NCI-H1092 treated with DMSO at 0.1 percent for 48 hours (cell line): Measurements from ENCODE around the gene SAMD4A.

Source experiments
- DNase-seq: peaks from one replicate; lab custom pipeline; 2025; lab: John Stamatoyannopoulos, UW

The SAMD4A gene

DNA sequence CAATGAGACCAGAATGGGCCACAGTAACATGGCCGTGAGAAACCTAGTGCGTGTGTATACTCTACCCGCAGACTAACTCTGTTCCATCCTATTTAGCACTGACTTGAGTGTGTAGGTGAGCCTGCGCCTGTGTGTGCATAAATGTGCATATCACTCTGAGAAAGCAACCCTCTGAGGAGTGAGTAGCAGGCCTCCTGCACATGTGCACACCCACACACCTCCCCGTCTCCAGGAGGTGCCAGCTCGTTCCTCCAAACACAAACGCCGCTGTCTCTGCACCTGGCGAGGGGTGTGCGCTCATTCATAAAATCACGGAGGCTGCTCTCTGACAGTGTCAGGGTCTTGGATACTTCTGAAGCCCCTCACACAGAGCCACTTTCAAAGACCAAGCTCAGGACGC is 196.8 kb downstream of the SAMD4A start:
- no peak for DNase-seq

GRCh38 chr14:54766276-54767138 is 199.6 kb downstream of the SAMD4A start:
- no peak for DNase-seq

DNA sequence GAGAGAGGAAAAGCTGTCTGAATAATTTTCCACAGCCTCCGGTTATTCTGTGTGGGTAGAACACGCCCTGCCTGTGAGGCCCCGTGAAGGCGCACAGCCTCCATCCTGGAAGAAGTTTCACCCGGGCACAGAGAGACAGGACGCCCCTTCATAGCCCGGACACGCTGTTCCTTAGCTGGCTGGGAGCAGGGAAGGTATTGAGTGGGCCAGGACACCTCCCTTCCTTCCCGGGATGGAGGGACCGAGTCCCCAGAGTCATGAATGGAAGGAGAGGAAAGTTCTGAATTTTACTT is 200.2 kb downstream of the SAMD4A start:
- DNase-seq = no peak

DNA sequence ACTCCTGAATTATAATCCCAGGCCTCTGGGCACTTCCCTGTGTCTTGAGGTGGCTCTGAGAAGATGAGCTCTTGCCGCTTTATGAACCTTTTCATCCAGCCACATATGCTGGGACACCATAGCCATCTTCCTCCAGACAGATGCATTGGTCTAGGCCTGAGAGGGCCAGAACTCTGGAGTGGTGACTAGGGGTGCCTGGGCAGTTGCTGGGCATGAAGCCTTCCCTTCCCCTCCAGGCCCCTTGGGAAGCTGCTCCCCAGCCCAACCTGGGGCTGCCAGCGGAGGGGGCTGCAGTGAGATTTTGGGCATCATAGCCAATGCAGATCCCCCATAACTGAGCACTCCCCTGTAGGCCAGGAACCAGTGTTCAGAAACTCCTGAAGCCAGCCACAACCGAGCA is 200.5 kb downstream of the SAMD4A start:
- no peak for DNase-seq

GRCh38 chr14:54768501-54769129 is 201.7 kb downstream of the SAMD4A start:
- DNase-seq = no peak

DNA sequence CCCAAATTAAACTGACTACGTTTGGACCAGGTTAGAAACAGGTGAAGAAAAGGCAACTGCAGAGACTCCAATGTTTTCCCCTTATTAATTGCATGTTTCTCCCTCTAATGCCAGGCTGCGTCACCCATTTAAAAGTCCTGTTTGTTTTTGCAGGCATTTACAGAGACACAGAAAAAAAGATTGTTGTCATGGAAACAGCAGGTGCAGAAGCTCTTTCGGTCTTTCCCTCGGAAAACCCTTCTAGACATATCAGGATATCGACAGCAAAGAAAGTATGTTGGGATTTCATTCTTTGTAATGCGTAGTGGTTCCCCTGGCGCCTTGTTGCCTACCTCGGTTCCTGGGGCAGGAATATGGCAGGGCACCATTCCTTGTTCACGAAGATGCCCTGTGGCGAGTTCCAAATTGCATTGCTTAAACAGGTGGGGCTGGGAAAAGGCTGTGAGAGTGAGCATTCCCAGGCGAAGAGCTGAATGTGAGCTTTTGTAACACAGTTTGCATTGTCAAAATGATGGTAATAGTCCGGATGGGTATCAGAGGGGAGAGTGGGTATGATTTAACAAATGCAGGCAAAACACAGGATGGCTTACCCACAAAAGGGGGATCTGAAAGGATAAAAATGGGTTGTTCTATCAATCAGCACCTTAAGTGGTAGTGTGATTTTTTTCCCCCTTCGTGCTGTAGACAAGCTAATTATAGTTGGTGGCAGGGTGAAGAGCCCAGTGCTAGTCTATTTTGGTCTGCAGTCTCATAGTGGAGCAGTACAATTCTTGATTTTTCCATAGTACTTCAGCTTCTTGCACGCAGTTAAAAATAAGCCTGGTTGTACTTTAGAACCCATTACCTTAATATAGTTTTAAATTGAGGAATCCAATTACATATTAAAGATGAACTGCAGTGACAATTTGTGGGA is 203.3 kb downstream of the SAMD4A start:
- DNase-seq = peak; percentile 16

DNA sequence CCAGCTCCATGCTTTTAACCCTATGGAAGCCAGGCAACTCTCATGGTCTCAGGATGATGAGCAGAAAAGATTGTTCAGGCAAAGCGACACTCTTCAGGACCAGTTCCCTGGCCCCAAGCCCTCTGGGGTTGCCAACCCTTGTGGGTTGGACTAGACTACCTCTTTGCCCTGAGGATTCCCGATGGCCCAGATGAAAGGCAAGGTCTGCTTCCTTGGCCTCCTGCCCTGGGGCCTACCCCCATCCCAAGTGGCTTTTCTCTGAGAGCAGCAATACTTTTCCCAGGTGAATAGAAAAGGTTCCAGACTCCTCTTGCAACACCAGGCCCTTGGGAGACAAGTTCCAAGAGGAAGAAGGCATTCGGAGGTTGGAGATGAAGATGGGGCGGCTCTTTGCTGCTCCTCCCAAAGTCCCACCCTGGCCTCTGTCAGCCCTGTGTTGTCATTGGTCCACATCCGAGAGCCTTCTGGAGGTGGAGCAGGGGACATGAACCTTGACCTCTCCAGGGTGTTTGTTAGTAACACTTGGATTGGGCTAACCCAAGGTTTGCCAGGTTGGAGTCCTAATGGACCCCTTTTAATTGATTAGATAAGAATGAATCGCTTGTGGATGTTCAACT is 204.6 kb downstream of the SAMD4A start:
- no peak for DNase-seq

- DNase-seq = no peak
Observed at GRCh38 chr14:54772451-54772881, 205.5 kb downstream of the SAMD4A start.

DNA sequence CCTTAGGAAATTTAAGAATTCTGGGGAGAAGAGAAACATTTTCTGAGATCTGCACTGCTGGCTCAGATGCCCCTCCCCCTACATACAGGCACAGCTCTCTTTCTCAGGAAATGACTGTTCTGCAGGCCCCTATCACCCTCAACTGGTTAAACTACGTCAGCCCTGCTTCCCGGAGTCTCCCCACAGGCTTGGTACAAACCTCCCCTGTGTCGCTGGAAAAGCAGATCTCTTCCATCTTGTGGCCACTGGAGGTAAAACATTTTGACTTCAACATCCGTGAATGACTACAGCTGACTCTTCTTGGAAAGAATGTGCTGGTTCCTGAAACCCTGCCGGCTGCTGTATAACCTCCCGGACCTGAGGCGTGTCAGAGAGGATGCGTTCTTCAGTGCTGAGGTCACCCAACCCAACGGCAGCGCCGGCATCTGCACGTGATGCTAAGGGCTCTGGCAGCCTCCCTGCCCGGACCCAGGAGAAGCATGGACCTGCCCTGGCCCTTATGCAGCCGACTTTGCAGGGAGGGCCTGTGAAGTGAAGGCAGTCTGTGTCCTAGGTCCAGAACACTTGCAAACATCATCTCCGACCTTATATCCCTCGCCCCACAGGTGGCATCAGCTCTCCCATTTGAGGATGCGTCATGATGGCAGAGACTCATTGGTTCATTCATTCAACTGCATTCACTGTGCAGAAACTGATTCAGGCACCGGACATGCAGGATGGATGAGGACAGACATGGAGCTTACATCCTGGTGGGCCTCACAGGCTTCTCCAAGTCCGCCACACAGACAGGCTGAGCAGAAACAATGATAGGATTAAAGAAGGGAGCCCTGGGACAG is 206.5 kb downstream of the SAMD4A start:
- DNase-seq = peak; percentile 83

DNA sequence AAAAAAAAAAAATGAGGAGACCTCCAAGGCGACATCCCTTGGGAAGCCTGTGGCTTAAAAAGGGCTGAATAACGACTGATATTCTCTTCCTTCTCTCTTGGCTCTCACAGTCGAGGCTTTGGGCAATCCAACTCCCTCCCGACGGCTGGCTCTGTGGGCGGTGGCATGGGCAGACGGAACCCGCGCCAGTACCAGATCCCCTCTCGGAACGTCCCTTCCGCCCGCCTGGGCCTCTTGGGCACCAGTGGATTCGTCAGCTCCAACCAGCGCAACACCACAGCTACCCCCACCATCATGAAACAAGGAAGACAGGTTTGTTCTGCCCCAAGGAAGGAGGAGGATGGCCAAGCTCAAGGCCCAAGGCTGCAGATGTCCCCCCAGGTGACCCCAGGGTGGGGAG is 207.9 kb downstream of the SAMD4A start:
- no peak for DNase-seq

- DNase-seq = no peak
Observed at GRCh38 chr14:54775486-54776140, 208.7 kb downstream of the SAMD4A start.

GRCh38 chr14:54776361-54777001 is 209.6 kb downstream of the SAMD4A start:
- DNase-seq = peak; percentile 33

DNA sequence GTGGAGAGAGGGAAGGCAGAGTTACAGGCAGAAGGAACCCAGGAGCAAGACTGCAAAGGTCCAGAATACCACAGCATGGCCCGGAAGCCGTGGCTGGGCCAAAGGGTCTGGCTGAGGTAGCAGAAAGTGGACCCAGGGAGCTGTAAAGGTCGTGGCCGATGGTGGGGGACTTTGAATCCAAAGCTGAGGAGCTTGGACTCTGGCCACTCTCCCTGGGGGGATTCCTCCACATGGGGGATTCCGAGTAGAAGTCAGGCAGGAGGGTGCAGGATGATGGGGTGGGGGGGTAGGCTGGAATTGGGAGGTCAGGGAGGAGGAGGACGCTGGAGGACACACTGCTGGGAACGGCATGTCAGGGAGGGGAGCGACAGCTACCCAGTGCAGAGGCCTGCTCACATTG is 210.5 kb downstream of the SAMD4A start:
- no peak for DNase-seq

DNA sequence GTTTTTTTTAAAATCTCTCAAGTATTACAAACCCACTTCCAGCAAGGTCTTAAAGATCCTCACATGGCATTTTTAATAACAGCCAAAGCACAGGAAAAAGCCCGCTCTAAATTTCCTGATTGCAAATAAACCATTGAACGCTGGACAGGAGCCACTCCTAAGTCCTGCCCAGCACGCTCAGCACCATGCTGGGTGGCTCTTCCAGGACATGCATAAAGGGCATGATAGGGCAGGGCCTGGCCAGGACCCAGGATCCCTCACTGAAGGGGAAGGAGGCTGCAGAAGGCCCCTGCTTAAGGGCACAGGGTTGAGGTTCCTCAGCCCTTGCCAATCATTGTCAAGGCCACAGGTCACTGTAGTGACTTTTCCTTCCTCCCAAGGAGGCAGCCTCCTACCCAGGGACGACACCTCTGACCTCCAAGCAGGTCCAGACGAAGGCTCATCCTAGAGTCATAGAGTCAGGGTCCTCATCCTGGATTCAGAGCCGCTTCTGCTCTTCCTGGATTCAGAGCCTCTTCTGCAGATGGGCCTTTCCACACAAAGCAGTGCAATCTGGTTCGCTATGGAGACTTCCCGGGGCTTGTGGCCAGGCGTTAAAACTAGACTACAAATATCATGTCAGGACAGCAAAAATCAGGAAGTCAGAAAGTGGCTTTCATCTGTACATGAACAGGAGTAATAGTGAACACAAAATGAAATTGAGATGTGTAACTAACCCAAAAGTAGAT is 211.9 kb downstream of the SAMD4A start:
- no peak for DNase-seq

DNA sequence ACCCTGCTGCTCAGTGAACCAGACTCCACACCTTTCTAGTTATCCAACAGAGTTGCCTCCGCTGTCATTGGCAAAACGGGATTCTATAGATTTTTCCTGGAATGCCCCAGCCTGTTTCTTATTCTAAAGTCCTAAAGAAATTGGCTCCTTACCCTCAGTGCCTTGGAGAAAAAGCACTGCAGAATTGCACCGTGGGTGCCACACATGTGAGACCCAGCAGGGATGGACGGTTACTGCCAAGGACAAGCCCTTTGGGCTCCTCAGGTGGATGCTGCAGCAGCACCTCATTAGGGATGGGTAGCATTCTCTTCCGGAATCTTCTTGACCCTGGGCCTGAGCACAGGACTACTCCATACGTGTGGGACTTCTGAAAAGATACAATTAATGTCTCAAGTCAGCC is 214.2 kb downstream of the SAMD4A start:
- no peak for DNase-seq

DNA sequence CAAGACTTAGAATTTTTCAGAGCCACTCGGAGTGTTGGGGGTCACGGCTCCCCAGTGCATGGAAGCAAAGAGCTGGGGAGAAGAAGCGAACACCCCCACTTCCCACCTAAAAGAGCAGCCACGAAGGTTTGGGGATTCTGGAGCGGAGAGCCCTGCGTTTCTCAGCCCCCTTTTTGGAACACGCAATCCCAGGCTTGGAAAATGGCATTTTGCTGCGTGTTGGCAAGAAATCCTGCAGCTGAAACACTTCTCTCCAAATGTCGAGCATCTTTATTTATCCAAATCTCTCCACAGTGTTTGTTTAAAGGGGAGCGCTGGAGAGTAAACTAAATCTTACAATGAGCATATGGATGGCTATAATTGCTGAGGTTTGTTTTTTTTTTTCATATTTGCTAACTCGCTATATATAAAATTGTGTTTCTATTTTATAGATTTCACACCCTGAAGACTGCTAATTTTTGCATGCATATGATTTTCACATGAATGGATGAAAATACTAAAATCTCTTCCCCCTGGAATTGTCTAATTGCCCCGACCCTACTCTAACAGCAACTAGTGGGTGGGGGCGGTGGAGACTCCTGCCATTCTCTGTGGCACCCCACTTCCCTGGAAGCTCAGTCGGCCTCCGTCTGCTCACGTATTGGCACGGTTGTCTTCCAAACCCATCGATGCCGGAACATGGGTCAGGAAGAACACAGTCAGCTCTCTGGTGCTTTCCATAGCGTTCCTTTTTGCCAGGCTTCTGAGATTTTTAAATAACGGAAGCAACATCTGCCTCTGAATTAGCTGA is 215.2 kb downstream of the SAMD4A start:
- peak; percentile 80 for DNase-seq

DNA sequence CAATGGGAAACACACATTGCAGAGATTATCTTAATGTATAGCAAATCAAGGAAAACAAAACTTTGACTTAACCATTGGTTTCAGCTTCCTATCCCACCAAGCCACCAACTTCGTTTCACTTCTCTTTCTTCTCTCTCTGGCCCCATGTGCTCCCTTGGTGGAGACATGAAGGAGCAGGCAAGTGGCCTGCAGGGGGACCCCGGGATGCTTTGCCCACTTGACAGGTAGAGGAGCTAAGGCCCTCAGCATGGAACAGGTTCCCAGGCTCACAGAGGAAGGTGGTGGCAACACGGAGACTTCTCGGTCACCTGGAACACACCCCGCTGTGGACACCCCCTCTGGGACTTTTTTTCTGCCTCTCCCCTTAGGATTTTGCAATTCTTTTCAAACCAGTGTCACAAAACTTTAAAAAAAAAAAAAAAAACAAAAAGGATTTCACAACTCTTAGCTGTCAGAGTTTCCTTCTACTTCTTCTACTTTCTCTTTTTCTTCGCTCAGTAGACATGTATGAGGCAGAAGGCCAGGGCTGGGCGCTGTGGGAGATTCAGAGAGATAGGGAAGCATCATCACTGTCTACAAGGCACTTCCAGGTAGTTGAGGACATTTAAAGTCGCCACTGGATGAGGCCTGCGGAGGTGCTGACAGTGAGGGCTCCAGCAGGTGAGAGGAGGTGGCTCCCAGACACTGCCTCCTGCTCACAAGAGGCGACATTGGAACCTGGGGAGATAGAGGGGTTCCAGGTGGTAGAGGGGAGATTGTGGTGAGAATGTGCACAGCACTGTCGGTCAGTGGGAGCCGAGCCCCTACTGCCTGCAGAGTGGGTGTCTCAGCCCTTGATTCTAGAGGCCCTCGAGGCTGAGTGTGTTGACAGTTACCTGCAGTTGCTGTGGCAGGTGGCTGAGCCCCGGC is 216.1 kb downstream of the SAMD4A start:
- peak; percentile 73 for DNase-seq

DNA sequence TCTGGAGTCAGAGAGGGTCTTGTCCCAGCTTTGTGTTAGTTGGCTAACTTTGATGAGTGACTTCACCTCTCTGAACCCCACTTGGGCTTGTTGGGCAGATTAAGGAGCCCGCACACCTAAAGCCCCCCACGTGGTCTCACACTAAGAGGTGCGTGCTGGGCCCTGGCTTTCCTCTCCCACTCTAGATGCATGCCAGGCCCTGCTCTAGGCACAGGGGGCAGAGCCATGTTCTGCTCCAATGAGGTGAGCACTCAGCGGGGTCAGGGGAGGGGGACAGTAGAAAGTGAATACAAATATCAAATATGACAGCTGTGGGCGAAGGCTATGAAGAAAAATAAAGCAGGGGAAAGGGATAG is 216.7 kb downstream of the SAMD4A start:
- no peak for DNase-seq
